IPS-20b (cell line): Measurements from ENCODE around the gene CORO1A.
"Not testable (repeated sequence)": the region's sequence is repeated elsewhere in the genome, so short reads cannot be mapped to it uniquely, and the experiment has no call there.

Source experiments
- H3K27ac ChIP-seq: one replicate; pipeline ENCODE4 v1.5.1; 2013; ENCODE audit warnings: low read length
- H3K27me3 ChIP-seq: 2 replicates; pipeline ENCODE4 v1.6.1; 2013; ENCODE audit warnings: mild to moderate bottlenecking, low read length, inconsistent platforms; ENCODE audit not compliant: insufficient read depth
- H3K36me3 ChIP-seq: 2 replicates; pipeline ENCODE4 v1.6.1; 2013; ENCODE audit warnings: low read depth, mild to moderate bottlenecking, inconsistent platforms, low read length, moderate library complexity; ENCODE audit not compliant: insufficient read depth
- H3K4me1 ChIP-seq: 2 replicates; pipeline ENCODE4 v1.6.1; 2013; ENCODE audit warnings: mild to moderate bottlenecking, control low read depth, inconsistent platforms, low read length, moderate library complexity; ENCODE audit not compliant: insufficient read depth
- H3K4me3 ChIP-seq: 2 replicates; pipeline ENCODE4 v1.5.1; 2013; ENCODE audit warnings: mild to moderate bottlenecking, low read length, inconsistent platforms
- H3K9ac ChIP-seq: 2 replicates; pipeline ENCODE4 v1.6.1; 2013; ENCODE audit warnings: low read depth, mild to moderate bottlenecking, inconsistent platforms, low read length, moderate library complexity
- H3K9me3 ChIP-seq: 2 replicates; pipeline ENCODE4 v1.6.1; 2013; ENCODE audit warnings: mild to moderate bottlenecking, low read depth, low read length, inconsistent platforms; ENCODE audit not compliant: insufficient read depth

CORO1A gene

DNA sequence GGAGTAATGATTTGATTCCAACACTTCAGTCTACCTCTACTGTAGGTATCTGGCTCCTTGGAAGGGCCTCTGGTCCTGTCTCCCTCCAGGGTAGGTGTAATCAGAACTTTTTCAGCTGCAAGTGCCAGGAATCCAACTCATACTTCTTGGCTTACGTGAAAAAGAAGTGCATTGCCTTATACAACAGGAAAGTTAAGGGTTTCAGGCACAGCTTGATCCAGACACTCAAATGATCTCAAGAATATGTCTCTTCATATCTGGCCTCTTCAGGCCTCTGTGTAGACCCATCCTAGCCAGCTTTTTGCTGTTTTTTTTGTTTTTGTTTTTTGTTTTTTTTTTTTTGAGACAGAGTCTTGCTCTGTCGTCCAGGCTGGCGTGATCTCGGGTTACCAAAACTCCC lies 4.2 kb upstream of the CORO1A start:
- no peaks in the 10 kb centered on the region for H3K36me3 ChIP-seq
- no peak overlapping the region for H3K27ac ChIP-seq
- no peaks in the 10 kb centered on the region for H3K9me3 ChIP-seq
- H3K9ac ChIP-seq, result no peak overlapping the region
- peaks cover 24% of the 10 kb centered on the region for H3K27me3 ChIP-seq
- H3K4me1 ChIP-seq, result no peaks in the 10 kb centered on the region
- H3K4me3 ChIP-seq, result no peak overlapping the region

DNA sequence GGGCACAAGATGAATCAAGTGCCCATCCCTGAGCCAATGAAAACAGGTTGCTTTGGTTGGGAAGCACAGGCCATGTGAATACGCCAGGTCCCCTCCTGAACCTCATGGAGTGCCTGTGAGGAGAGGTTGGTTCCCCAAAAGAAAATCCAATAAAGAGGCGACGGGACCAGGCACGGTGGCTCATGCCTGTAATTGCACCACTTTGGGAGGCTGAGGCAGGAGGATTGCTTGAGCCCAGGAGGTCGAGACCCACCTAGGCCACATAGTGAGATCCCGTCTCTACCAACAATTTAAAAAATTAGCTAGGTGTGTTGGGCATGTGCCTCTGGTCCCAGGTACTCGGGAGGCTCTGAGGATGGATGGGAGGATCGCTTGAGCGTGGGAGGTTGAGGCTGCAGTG lies 3.5 kb upstream of the CORO1A start:
- H3K27me3 ChIP-seq, result peaks cover 32% of the 10 kb centered on the region
- H3K4me1 ChIP-seq, result no peaks in the 10 kb centered on the region
- H3K9ac ChIP-seq, result no peak overlapping the region
- H3K4me3 ChIP-seq, result no peak overlapping the region
- no peak overlapping the region for H3K27ac ChIP-seq
- no peaks in the 10 kb centered on the region for H3K36me3 ChIP-seq
- H3K9me3 ChIP-seq, result no peaks in the 10 kb centered on the region

DNA sequence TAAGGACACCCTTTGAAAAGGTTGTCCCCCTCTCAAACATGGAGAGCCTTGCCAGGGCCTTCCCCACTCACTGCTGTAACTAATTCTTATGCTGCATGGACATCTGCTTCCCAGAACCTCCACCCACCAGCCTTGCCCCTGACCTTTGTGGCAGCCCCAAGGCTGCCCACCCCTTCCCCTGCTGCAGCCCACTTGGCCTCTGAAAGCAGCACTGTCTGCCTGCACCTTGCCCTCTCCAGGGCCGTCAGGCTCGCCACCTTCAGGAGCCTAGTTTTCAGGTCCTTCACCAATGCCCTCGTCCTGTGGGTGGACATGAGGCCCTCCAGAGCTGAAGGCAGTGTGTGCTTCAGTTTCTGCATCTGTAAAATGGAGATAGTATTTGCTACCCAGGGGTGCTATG lies 2.7 kb upstream of the CORO1A start:
- Histone ChIP-seq H3K27me3 (peaks cover 33% of the 10 kb centered on the region), H3K4me1 (no peaks in the 10 kb centered on the region), H3K9ac (no peak overlapping the region), H3K36me3 (no peaks in the 10 kb centered on the region), H3K4me3 (no peak overlapping the region), H3K27ac (no peak overlapping the region), H3K9me3 (no peaks in the 10 kb centered on the region)

DNA sequence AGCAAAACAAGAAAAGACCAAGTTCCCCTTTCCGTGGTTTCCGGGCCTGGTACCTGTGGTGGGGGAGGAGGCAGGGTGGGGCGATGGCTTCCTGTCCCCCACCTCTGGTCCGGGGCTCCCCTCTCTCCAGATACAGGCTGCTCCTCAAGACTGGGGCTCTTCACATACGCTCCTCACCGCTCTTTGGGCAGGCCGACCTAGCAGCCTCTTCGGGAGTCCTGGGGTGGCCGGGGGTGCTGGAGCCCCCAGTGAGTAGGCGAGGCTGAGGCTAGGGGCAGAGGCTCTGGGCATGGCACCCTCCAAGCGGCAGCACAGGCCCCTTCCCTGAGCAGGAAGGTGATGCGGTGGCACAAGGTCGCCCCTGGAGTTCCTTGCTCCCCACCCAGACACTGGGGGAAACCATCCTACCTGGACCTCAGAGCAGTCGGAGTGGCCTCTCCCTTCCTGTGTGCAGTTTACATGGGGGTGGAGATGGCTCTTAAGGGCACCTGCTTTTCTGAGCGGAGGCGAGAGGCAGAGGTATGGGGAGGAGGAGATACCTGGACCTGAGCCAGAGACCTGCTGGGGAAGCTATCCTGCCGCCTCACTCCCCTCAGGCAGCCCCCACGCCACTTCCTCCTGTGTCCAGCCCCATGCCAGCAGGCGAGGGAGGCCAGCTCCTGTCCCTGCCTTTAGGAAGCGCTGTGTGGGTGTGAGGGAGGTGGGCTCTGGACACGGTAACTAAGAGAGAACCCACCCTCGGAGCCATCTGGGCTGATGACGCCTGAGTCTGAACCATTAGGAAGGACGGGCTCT lies 891 bp downstream of the CORO1A start:
- Histone ChIP-seq H3K4me1 (no peaks in the 10 kb centered on the region), H3K27ac (no peak overlapping the region), H3K36me3 (no peaks in the 10 kb centered on the region), H3K9ac (no peak overlapping the region), H3K9me3 (no peaks in the 10 kb centered on the region), H3K27me3 (peaks cover 33% of the 10 kb centered on the region), H3K4me3 (peak overlapping the region; percentile 74; the same call in 1 of the 2 replicates)

DNA sequence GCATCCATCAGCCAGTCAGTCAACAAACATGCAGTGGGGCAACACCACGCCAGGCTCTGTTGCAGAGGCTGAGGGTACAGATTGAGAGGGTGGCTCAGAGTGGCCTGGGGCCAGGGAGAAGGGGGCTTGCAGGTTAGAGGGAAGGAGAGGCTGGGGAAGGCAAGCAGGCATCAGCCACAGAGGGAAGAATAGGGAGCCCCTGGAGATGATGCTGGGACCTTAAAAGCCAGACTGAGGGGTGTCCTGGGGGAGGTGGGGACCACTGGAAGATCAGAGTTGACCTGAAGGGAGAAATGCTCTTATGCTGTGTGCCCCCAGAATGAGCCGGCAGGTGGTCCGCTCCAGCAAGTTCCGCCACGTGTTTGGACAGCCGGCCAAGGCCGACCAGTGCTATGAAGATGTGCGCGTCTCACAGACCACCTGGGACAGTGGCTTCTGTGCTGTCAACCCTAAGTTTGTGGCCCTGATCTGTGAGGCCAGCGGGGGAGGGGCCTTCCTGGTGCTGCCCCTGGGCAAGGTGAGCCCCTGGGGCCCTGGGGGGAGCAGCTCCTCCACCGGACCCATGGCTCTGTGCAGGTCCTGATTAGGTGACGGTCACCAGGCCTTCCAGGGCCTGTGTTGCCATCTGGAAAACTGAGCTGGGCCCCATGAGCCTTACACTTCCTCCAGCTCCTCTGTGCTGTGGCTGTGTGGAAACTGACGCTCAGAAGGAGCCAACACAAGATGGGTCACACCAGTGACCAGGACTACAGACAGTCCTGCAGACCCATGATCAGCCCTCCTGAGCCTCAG lies 1.7 kb downstream of the CORO1A start:
- H3K9ac ChIP-seq, result no peak overlapping the region; the same call in 1 of the 2 replicates
- no peak overlapping the region for H3K4me3 ChIP-seq
- H3K4me1 ChIP-seq, result no peaks in the 10 kb centered on the region
- no peak overlapping the region for H3K27ac ChIP-seq
- H3K27me3 ChIP-seq, result peaks cover 33% of the 10 kb centered on the region
- no peaks in the 10 kb centered on the region for H3K36me3 ChIP-seq
- no peaks in the 10 kb centered on the region for H3K9me3 ChIP-seq

DNA sequence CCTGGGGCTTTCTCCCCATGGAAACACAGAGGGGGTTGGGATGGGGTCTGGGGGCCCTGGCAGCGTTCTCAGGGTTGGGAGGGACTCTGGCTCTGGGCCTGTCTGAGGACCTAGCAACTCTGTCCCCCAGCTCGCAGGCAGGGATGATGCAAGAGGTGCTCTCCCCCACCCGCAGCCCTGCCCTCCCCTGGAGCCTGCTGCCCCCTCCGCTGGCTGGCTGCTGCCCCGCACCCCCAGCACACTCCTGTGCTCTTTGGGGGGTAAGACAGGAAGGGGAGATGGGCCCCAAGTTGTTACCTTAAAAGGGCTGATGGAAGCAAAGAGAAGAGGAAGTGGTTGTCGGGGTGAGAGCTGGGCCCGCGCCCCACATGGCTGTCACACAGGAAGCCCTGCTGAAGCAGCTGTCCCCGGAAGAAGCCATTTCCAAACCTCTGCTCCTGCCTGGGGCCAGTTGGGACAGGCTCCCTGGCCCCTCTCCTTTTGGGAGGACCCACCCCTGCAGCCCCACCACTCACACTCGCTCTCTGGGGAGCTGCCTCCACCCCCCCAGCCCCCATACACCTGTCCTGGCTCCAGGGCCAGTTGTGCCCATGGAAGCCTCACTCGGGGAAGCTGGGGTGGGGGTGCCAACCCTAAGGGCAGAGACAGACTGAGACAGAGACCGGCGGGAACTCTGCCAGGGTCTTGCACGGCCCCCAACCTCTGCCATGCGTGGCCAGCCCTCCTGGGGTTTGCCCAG lies 2.5 kb downstream of the CORO1A start:
- H3K9ac ChIP-seq, result no peak overlapping the region; the same call in 1 of the 2 replicates
- H3K27ac ChIP-seq, result no peak overlapping the region
- H3K36me3 ChIP-seq, result no peaks in the 10 kb centered on the region
- H3K4me1 ChIP-seq, result no peaks in the 10 kb centered on the region
- peaks cover 29% of the 10 kb centered on the region for H3K27me3 ChIP-seq
- no peaks in the 10 kb centered on the region for H3K9me3 ChIP-seq
- H3K4me3 ChIP-seq, result no peak overlapping the region

DNA sequence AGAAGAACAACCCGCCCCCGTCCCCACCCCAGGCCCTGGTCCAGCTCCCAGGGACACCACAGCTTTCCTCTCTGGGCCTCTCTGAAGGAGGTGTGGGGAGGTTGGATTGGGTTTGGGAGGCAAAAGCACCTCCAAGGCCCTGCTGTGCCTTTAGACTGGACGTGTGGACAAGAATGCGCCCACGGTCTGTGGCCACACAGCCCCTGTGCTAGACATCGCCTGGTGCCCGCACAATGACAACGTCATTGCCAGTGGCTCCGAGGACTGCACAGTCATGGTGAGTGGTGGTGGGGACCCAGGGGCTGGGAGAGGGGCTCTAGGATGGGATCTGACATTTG lies 3.0 kb downstream of the CORO1A start:
- Histone ChIP-seq H3K27me3 (peaks cover 24% of the 10 kb centered on the region), H3K27ac (no peak overlapping the region), H3K9ac (no peak overlapping the region), H3K36me3 (no peaks in the 10 kb centered on the region), H3K9me3 (no peaks in the 10 kb centered on the region), H3K4me3 (no peak overlapping the region), H3K4me1 (no peaks in the 10 kb centered on the region)

DNA sequence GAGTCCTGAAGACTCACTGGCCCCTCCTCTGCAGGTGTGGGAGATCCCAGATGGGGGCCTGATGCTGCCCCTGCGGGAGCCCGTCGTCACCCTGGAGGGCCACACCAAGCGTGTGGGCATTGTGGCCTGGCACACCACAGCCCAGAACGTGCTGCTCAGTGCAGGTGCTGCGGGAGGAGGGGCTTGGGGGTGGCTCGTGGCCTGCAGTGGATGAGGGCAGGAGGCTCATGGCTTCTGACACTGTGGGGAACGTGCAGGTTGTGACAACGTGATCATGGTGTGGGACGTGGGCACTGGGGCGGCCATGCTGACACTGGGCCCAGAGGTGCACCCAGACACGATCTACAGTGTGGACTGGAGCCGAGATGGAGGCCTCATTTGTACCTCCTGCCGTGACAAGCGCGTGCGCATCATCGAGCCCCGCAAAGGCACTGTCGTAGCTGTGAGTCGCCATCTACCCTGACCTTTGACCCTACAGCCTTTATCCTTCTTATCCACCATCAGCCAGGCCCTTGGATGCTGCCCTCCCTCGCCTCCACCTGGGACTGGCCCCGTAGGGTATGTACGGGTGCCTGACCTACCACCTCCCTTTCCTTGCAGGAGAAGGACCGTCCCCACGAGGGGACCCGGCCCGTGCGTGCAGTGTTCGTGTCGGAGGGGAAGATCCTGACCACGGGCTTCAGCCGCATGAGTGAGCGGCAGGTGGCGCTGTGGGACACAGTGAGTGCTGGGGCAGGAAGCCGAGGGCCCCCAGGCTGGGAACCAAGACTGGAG lies 3.6 kb downstream of the CORO1A start:
- Histone ChIP-seq H3K4me1 (no peaks in the 10 kb centered on the region), H3K9ac (no peak overlapping the region), H3K27me3 (peaks cover 22% of the 10 kb centered on the region), H3K4me3 (no peak overlapping the region), H3K9me3 (no peaks in the 10 kb centered on the region), H3K36me3 (no peaks in the 10 kb centered on the region), H3K27ac (no peak overlapping the region)

DNA sequence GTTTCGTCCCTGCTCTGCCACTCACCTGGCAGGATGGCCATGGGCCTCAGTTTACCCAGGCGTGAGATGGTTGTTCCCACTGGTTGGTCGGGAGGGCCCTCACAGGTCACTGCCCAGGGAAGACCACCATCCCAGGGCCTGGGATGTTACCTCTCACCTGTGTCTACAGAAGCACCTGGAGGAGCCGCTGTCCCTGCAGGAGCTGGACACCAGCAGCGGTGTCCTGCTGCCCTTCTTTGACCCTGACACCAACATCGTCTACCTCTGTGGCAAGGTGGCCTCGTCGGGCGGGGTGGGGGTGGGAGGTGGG lies 4.1 kb downstream of the CORO1A start:
- Histone ChIP-seq H3K9ac (no peak overlapping the region), H3K27me3 (peaks cover 16% of the 10 kb centered on the region), H3K36me3 (no peaks in the 10 kb centered on the region), H3K4me3 (no peak overlapping the region), H3K27ac (no peak overlapping the region), H3K4me1 (no peaks in the 10 kb centered on the region), H3K9me3 (no peaks in the 10 kb centered on the region)

DNA sequence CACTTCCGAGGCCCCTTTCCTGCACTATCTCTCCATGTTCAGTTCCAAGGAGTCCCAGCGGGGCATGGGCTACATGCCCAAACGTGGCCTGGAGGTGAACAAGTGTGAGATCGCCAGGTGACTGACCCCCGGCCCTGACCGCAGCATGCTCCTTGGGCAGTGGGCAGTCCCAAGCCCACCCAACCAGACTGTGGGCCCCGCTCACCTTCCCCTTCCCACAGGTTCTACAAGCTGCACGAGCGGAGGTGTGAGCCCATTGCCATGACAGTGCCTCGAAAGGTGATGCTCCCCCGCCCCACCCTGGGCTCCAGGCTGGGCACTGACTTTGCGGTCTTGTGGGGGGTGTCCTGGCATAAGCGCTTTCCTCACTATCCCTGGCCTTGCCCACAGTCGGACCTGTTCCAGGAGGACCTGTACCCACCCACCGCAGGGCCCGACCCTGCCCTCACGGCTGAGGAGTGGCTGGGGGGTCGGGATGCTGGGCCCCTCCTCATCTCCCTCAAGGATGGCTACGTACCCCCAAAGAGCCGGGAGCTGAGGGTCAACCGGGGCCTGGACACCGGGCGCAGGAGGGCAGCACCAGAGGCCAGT lies 4.7 kb downstream of the CORO1A start:
- Histone ChIP-seq H3K9ac (no peak overlapping the region), H3K9me3 (no peaks in the 10 kb centered on the region), H3K36me3 (no peaks in the 10 kb centered on the region), H3K4me3 (no peak overlapping the region), H3K27me3 (peaks cover 13% of the 10 kb centered on the region), H3K27ac (no peak overlapping the region), H3K4me1 (no peaks in the 10 kb centered on the region)

DNA sequence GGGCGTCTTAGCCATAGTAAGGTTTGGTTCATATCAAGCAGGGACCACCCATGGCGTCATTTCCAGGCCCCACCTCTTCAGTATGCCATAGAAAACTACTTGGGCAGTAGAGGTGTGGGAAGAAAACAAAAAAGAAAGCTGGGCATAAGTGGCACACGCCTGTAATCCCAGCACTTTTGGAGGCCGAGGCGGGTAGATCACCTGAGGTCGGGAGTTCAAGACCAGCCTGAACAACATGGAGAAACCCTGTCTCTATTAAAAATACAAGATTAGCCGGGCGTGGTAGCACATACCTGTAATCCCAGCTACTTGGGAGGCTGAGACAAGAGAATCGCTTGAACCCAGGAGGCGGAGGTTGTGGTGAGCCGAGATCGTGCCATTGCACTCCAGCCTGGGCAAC lies 7.8 kb downstream of the CORO1A start:
- not testable (repeated sequence) for H3K9me3 ChIP-seq, H3K27me3 ChIP-seq, H3K36me3 ChIP-seq, H3K9ac ChIP-seq, H3K4me3 ChIP-seq, H3K4me1 ChIP-seq, H3K27ac ChIP-seq
